Lower leg skin (tissue), 4 donors: Measurements from ENCODE around the gene MCOLN1. TPM values are rescaled to one million over a fixed set of nuclear protein-coding genes. Genes with fewer than 3 reads are reported as not detected.

ENCODE experiments used
- DNase-seq, 2 donors: peaks; one replicate each; pipeline ENCODE4 v3.0.0-alpha.2; 2019; ENCODE audit warnings: low spot score in 2 of 2
- H3K4me3 ChIP-seq: fragments of 200-600 bp; sonication (generic); 2 replicates; pipeline ENCODE4 v1.5.1; 2017; ENCODE audit warnings: mild to moderate bottlenecking, low read depth; ENCODE audit not compliant: poor library complexity, severe bottlenecking
- POLR2A ChIP-seq, 2 donors: fragments of 450-650 bp; IDR thresholded peaks; one replicate each; pipeline ENCODE4 v1.6.1; 2016 to 2017; ENCODE audit warnings: antibody characterized with exemption in 2 of 2, mild to moderate bottlenecking in 1 of 2, moderate library complexity in 1 of 2
- WGBS, 2 donors: methylation state at CpG; one replicate each; pipeline ENCODE4 v1.1.5; 2018; 5-methylcytosine and 5-hydroxymethylcytosine counted together
- intact Hi-C: fragments of 100-400 bp; cut with DNase I; formaldehyde crosslinking; loops from one replicate; pipeline ENCODE4 v1.15.0; 2023; ENCODE audit warnings: low total_unique reads
- total RNA-seq, 4 donors: library from RNA; depleted of rRNA; stranded (reverse); fragments of >200 nt; gene quantifications; one replicate each; pipeline ENCODE4 v1.1.0, GENCODE V29; 2016
- TF ChIP-seq, protein P1 (sequence below), 3 donors: fragments of 450-650 bp; IDR thresholded peaks; one replicate each; pipeline ENCODE4 v1.5.1; 2016; ENCODE audit warnings: antibody characterized with exemption in 3 of 3, mild to moderate bottlenecking in 3 of 3, moderate library complexity in 2 of 3

Gene MCOLN1
- total RNA-seq, 4 donors from 2014 or later, result 15.2 to 37.7 (median 28.6) TPM

DNA sequence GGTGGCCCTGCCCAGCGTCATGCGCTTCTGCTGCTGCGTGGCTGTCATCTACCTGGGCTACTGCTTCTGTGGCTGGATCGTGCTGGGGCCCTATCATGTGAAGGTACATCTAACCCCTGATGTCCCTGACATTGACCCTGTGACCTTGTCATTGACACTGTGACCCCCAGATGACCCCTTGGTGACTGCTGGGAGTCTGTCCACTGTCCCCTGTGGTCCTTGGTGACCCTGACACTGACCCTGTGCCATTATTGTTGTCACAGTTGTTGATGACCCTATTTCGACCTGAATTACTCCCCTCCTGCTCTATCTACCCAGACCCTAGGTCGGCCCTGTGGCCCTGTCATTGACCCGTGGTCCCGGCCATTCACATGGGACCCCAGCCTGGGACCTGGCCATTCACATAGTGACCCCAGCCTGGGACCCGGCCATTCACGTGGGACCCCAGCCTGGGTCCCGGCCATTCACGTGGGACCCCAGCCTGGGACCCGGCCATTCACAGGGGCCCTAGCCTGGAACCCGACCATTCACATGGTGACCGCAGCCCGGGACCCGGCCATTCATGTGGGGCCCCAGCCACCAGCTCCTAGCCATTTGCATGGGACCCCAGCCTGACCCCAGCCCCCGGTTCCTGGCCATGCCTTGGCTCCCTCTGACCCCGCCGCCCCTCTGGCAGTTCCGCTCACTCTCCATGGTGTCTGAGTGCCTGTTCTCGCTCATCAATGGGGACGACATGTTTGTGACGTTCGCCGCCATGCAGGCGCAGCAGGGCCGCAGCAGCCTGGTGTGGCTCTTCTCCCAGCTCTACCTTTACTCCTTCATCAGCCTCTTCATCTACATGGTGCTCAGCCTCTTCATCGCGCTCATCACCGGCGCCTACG is 7.4 kb downstream of the MCOLN1 start:
- WGBS, 2 donors, result 95 to 97% methylated on average over 33 of the region's 33 CpGs
- intact Hi-C loops, result no loop called here
- TF ChIP-seq POLR2A (IDR thresholded peaks at IDR 0.05), result no peak
- TF ChIP-seq, protein P1, sequence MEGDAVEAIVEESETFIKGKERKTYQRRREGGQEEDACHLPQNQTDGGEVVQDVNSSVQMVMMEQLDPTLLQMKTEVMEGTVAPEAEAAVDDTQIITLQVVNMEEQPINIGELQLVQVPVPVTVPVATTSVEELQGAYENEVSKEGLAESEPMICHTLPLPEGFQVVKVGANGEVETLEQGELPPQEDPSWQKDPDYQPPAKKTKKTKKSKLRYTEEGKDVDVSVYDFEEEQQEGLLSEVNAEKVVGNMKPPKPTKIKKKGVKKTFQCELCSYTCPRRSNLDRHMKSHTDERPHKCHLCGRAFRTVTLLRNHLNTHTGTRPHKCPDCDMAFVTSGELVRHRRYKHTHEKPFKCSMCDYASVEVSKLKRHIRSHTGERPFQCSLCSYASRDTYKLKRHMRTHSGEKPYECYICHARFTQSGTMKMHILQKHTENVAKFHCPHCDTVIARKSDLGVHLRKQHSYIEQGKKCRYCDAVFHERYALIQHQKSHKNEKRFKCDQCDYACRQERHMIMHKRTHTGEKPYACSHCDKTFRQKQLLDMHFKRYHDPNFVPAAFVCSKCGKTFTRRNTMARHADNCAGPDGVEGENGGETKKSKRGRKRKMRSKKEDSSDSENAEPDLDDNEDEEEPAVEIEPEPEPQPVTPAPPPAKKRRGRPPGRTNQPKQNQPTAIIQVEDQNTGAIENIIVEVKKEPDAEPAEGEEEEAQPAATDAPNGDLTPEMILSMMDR (IDR thresholded peaks at IDR 0.05), result no peak
- H3K4me3 ChIP-seq, result no peak overlapping the region
- DNase-seq, result peak in 1 of 2 donors; percentile 80

GRCh38 chr19:7533281-7533885 is 11.0 kb downstream of the MCOLN1 start:
- TF ChIP-seq POLR2A (IDR thresholded peaks at IDR 0.05), result no peak
- TF ChIP-seq, protein P1 (IDR thresholded peaks at IDR 0.05), result no peak
- intact Hi-C loops, result no loop called here

DNA sequence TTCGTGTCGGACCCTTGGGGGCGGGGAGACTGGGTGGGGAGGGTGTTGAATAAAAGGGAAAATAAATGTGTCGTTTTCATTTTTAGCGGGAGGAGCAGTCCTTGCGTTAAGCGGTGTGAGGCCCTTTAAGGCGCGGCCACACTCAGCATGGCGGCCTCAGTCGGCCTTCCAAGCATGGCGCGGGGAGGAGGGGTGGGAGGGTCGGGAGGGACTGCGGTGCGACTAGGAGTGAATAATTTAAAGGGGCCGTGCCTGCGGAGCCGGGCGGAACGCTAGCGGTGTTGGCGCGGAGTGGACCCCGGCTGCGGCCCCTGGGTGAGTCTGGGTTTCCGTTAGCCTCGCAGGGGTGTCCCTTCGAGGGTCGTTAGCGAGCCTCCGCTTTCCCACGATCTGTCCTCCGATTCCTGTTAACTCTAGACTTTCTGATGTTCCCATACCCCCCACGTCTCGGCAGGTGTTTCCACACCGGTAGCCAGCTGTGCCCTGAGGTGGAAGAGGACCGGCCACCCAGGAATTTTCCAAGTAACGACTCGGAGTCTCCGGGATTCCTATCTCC is 11.6 kb downstream of the MCOLN1 start:
- intact Hi-C loops, result no loop called here
- H3K4me3 ChIP-seq, result peak overlapping the region; percentile 80
- WGBS, 2 donors, result 0 to 1% methylated on average over 39 to 41 of the region's 41 CpGs
- peak; percentile 84 to 96 for DNase-seq
- no peak for TF ChIP-seq POLR2A (IDR thresholded peaks at IDR 0.05)
- TF ChIP-seq, protein P1 (IDR thresholded peaks at IDR 0.05), result no peak

More at GRCh38 chr19:7533281-7533885, 11.0 kb downstream of the MCOLN1 start:
- peak; percentile 33 to 86 for DNase-seq
- H3K4me3 ChIP-seq, result no peak overlapping the region
- 19 to 27% methylated on average over 16 to 30 of the region's 30 CpGs for WGBS, 2 donors

DNA sequence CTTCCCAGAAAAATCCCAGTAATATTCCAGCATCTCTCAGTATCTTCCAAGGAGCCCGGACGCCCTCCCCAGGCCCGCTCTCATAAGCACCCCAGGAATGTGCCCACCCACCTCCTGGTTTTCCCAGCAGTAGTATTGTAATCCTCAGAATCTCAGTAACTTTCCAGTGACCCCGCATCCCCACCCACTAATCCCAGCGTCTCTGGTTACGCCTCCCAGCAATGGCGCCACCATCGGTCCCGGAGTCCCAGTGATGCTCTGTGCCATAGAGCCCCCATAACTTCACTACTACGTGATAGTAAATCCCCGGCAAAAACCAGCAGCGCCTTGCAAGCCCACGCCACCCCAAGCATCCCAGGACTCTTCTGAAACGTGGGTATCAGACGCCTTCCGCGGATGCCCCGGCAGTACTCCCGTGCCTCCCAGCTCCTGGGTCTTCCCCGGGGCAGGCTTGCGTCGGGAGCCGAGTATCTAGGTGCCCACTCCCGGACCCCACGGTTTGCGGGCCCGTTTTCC is 12.2 kb downstream of the MCOLN1 start:
- TF ChIP-seq, protein P1 (IDR thresholded peaks at IDR 0.05), result no peak
- TF ChIP-seq POLR2A (IDR thresholded peaks at IDR 0.05), result no peak
- peak; percentile 51 to 90 for DNase-seq
- peak overlapping the region; percentile 80 for H3K4me3 ChIP-seq
- intact Hi-C loops, result no loop called here
- 0% methylated on average over 21 to 26 of the region's 27 CpGs for WGBS, 2 donors

DNA sequence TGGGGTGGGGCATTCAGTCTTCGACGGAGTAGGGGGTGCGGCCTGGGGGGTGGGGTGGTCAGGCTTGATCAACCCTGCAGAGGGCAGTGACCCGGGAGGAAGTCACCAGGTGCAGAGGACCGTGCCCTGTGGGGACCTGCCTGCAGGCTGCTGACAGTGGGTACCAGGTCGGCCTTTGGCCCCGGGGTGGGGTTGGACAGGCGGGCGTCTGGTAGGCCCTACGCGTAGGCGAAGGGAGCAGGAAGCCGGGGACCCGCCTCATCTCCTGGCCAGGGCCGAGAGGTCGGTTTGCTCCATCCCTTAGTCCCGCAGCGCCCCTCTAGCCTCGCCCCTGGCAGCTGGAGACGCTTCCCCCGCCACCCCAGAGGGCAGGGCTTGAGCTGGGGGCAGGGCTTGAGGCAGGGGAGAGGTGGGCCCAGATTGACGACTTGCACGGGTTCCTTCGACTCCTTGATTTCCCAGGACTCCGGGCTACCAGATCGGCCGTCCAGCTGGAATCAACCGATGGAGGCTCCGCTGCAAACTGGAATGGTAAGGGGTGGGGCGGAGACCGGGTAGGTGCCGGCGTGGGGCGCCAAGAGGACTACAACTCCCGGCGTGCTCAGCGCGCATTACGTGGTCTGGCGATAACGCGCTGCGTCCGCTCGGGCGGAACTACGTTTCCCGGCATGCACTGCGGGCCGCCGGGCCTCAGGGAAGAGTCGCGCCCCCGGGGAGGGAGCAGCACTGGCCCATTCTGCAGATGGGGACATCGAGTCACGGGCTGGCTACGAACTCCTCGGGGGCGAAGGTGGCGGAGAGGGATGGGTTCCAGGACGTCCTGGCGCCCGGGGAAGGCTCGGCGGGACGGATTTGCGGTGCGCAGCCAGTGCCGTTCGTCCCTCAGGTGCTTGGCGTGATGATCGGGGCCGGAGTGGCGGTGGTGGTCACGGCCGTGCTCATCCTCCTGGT is 12.9 kb downstream of the MCOLN1 start, which contains the start of gene PNPLA6:
Gene PNPLA6 (plus strand): TSS at position 671 of the 951 bp plus-strand sequence. CDS start 72 bp downstream, at position 743.
- WGBS, 2 donors, result 0 to 1% methylated on average over 34 to 58 of the region's 76 CpGs
- TF ChIP-seq, protein P1 (IDR thresholded peaks at IDR 0.05), result no peak
- TF ChIP-seq POLR2A (IDR thresholded peaks at IDR 0.05), result no peak
- DNase-seq, result peak; percentile 94 to 99
- H3K4me3 ChIP-seq, result peak within 1 kb of the TSS; percentile 80
- intact Hi-C loops, result no loop called here
